Glutamatergic neuron (in vitro differentiated cells): ENCODE measurements around the gene EHD4. TPM values are rescaled to one million over a fixed set of nuclear protein-coding genes. Genes with fewer than 3 reads are reported as not detected.

Experiments
- DNase-seq: peaks from one replicate; pipeline ENCODE4 v3.0.0; 2022
- H3K27ac Mint-ChIP-seq: one replicate; pipeline ENCODE4 v1.8.0; 2020; ENCODE audit warnings: mild to moderate bottlenecking, mixed read lengths, inconsistent platforms; ENCODE audit not compliant: unreplicated experiment
- H3K27me3 Mint-ChIP-seq: one replicate; pipeline ENCODE4 v1.8.0; 2020; ENCODE audit warnings: mild to moderate bottlenecking, moderate library complexity, mixed read lengths, inconsistent platforms; ENCODE audit not compliant: unreplicated experiment
- H3K36me3 Mint-ChIP-seq: one replicate; pipeline ENCODE4 v1.8.0; 2020; ENCODE audit warnings: mild to moderate bottlenecking, mixed read lengths, inconsistent platforms; ENCODE audit not compliant: unreplicated experiment
- H3K4me1 Mint-ChIP-seq: one replicate; pipeline ENCODE4 v1.8.0; 2020; ENCODE audit warnings: mild to moderate bottlenecking, low read depth, mixed read lengths, inconsistent platforms; ENCODE audit not compliant: unreplicated experiment
- H3K4me3 Mint-ChIP-seq: one replicate; pipeline ENCODE4 v1.8.0; 2020; ENCODE audit warnings: mild to moderate bottlenecking, mixed read lengths, inconsistent platforms; ENCODE audit not compliant: unreplicated experiment
- H3K9me3 Mint-ChIP-seq: one replicate; pipeline ENCODE4 v1.8.0; 2020; ENCODE audit warnings: mild to moderate bottlenecking, moderate library complexity, mixed read lengths, inconsistent platforms; ENCODE audit not compliant: unreplicated experiment
- total RNA-seq: library from RNA; stranded (reverse); fragmentation: NEBNext Ultra II Directional; extraction: Animal tissue kit (Norgen Biotek cat#: 25700); gene quantifications from one replicate; pipeline ENCODE4 v1.2.1, GENCODE V29; 2021; ENCODE audit not compliant: unreplicated experiment
- TF ChIP-seq, protein P1 (sequence below): fragments of 200-600 bp; sonication (generic); IDR thresholded peaks from one replicate; pipeline ENCODE4 v1.5.0; 2021; ENCODE audit not compliant: partially characterized antibody, unreplicated experiment

EHD4 gene
- total RNA-seq, 1 donor from 2014 or later: 4.0 TPM

DNA sequence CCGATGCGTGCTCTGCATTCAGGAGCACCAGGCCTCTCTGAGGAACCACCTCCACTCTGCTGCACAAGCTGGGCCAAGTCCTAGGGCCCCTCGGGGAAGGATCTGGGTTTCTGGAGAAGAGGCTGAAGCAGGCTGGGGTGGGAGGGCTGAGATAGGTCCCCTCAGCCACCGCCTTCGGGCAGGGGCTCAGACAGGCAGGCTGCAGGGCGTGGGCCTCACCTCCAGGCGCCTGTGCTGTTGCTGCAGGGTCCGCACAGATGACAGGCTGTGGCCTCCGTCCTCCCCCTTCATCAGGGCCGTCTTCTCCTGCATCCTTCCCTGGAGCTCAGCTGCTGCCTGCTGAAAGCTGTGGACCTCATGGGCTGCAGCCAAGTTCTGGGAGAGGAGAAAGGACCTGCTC lies 118.5 kb downstream of the EHD4 start:
- Mint-ChIP-seq H3K4me3 (no peak overlapping the region), H3K4me1 (no peaks in the 10 kb centered on the region), H3K27ac (no peak overlapping the region), H3K9me3 (peaks cover 4% of the 10 kb centered on the region), H3K27me3 (peaks cover 4% of the 10 kb centered on the region), H3K36me3 (no peaks in the 10 kb centered on the region)
- DNase-seq: no peak
- TF ChIP-seq, protein P1, sequence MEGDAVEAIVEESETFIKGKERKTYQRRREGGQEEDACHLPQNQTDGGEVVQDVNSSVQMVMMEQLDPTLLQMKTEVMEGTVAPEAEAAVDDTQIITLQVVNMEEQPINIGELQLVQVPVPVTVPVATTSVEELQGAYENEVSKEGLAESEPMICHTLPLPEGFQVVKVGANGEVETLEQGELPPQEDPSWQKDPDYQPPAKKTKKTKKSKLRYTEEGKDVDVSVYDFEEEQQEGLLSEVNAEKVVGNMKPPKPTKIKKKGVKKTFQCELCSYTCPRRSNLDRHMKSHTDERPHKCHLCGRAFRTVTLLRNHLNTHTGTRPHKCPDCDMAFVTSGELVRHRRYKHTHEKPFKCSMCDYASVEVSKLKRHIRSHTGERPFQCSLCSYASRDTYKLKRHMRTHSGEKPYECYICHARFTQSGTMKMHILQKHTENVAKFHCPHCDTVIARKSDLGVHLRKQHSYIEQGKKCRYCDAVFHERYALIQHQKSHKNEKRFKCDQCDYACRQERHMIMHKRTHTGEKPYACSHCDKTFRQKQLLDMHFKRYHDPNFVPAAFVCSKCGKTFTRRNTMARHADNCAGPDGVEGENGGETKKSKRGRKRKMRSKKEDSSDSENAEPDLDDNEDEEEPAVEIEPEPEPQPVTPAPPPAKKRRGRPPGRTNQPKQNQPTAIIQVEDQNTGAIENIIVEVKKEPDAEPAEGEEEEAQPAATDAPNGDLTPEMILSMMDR: no peak

DNA sequence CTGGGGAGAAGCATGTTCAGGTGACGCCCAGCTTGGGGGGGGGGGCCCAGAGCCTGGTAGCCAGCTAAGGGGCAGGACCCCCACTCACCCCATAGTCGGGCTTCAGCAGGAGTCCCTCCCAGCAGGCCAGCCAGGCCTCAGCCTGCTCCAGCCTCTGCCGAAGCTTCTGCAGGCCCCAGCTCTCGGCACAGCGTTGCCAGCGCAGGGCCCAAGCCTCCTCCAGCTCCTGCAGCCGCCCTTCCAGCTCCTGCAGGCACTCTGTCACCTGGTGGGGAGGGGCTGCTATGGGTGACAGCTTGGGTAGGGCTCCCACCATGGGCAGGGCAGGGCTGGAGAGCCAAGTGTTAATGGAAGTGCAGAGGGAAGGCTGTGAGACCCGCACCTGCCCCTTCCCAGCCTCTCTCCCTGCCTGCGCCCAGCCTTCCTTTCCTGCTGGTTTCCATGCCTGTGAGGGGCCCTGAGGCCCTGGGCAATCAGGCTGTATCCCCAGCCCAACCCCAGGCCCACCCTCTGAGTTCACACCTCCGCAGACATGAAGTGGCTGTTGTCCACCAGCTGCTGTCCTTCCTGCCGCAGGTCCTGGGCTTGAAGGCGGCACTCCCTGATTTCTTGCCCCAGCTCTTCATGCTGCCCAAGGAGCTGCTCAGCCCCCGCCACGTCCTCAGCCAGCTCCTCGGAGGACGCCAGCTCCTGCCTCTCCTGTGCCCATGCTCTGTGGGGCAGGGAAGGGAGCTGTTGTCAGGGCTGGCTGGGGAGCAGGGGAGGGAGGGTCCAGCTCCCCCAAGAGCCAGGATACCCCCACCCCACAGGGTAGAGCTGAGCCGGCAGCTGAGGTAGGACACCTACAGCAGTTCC lies 119.4 kb downstream of the EHD4 start:
- H3K9me3 Mint-ChIP-seq: peaks cover 3% of the 10 kb centered on the region

DNA sequence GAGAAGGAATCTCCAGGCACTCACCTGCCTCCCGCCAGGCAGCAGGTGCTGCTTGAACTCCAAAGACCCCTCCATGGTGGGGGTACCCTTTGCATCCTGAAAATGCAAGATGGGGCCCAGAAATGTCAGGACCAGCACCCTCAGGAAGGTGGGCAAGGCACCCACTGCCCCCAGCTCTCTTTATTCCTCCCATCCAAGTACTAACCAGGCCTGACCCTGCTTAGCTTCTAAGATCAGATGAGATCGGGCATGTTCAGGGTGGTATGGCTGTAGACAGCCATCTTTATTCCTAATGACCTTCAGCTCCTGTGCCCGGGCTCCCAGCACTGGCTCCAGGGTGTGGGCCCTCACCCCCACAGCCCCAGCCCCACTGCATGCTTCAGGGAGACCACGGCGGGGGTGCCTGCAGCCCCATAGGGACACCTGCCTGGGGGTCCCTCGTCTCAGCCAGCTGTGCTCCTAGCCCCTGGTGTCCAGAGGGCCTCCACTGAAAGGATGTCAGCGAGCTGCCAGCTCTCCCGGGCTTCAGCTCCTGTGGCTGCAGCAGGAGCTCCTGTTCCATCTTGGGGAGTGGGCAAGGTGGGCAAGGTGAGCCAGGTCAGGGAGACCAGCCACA lies 120.5 kb downstream of the EHD4 start:
- peaks cover 3% of the 10 kb centered on the region for H3K9me3 Mint-ChIP-seq
- H3K36me3 Mint-ChIP-seq: no peaks in the 10 kb centered on the region
- no peaks in the 10 kb centered on the region for H3K4me1 Mint-ChIP-seq
- H3K27ac Mint-ChIP-seq: no peak overlapping the region
- TF ChIP-seq, protein P1: no peak
- no peak overlapping the region for H3K4me3 Mint-ChIP-seq
- H3K27me3 Mint-ChIP-seq: peaks cover 8% of the 10 kb centered on the region
- DNase-seq: no peak

More for the DNA sequence above, 119.4 kb downstream of the EHD4 start:
- DNase-seq: no peak
- Mint-ChIP-seq H3K27ac (no peak overlapping the region), H3K4me3 (no peak overlapping the region), H3K27me3 (peaks cover 6% of the 10 kb centered on the region), H3K36me3 (no peaks in the 10 kb centered on the region), H3K4me1 (no peaks in the 10 kb centered on the region)
- TF ChIP-seq, protein P1: no peak

DNA sequence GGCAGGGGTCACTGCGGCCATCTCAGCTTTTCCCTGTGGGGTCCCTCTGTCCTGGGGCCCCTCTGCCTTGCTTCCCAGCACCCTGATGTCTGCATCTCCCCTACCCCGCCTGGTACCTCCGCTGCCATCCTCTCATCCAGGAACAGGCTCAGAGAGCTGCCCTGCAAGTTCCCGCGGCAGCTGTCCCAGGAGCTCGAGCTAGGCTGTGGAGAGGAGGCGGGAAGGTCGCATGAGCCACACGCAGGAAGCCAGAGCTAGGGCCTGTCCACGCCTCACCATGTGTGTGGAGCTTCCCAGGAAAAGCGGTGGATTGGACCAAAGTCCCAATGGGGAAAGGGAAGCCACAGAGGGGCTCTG lies 121.2 kb downstream of the EHD4 start:
- DNase-seq: no peak

More for the DNA sequence above, 121.2 kb downstream of the EHD4 start:
- Mint-ChIP-seq H3K27ac (no peak overlapping the region), H3K9me3 (peaks cover 3% of the 10 kb centered on the region), H3K4me3 (no peak overlapping the region), H3K4me1 (no peaks in the 10 kb centered on the region), H3K27me3 (peaks cover 8% of the 10 kb centered on the region), H3K36me3 (no peaks in the 10 kb centered on the region)
- TF ChIP-seq, protein P1: no peak
